ENCODE results near the gene TP53BP2.

GRCh38 chr1:223763251-223763650, 82.5 kb downstream of the TP53BP2 start:
- TF ChIP-seq CTCF (IDR thresholded peaks at IDR 0.05; ENCODE audit: borderline replicate concordance, extremely low read depth, low read length, poor library complexity, severe bottlenecking) (no peak), EZH2 (IDR thresholded peaks at IDR 0.05; ENCODE audit: borderline replicate concordance, low read depth, low read length, severe bottlenecking) (no peak)
